Subcutaneous abdominal adipose tissue (tissue), 5 donors: ENCODE results near the gene NUP93.

Experiments
- H3K27ac ChIP-seq: one replicate; pipeline ENCODE4 v1.7.0; 2013; ENCODE audit warnings: low read depth, mild to moderate bottlenecking, inconsistent platforms, low read length, moderate library complexity
- H3K27me3 ChIP-seq, 5 donors: one replicate each; pipeline ENCODE4 v1.7.0; 2013; ENCODE audit warnings: low read length in 5 of 5, inconsistent platforms in 1 of 5; ENCODE audit not compliant: control insufficient read depth in 5 of 5, insufficient read depth in 4 of 5
- H3K36me3 ChIP-seq, 5 donors: one replicate each; pipeline ENCODE4 v1.7.0; 2013; ENCODE audit warnings: low read length in 5 of 5; ENCODE audit not compliant: control insufficient read depth in 5 of 5, insufficient read depth in 5 of 5
- H3K4me1 ChIP-seq, 5 donors: one replicate each; pipeline ENCODE4 v1.7.0; 2013; ENCODE audit warnings: low read length in 5 of 5, mild to moderate bottlenecking in 3 of 5, moderate library complexity in 1 of 5; ENCODE audit not compliant: control insufficient read depth in 5 of 5, insufficient read depth in 5 of 5
- H3K4me3 ChIP-seq, 5 donors: one replicate each; pipeline ENCODE4 v1.7.0; 2013; ENCODE audit warnings: low read length in 5 of 5, low read depth in 1 of 5
- H3K9ac ChIP-seq, 5 donors: one replicate each; pipeline ENCODE4 v1.7.0; 2013; ENCODE audit warnings: low read length in 5 of 5, mild to moderate bottlenecking in 4 of 5, moderate library complexity in 3 of 5
- H3K9me3 ChIP-seq, 5 donors: one replicate each; pipeline ENCODE4 v1.7.0; 2013; ENCODE audit warnings: low read length in 5 of 5; ENCODE audit not compliant: control insufficient read depth in 5 of 5
- donor health status: healthy.
- donor health status: healthy.
- donor health status: healthy.
- donor health status: healthy.
- donor health status: healthy.

NUP93 gene

GRCh38 chr16:56869513-56870275 lies 139.8 kb downstream of the NUP93 start:
- H3K27ac ChIP-seq = no peak overlapping the region
- no peaks in the 10 kb centered on the region for H3K36me3 ChIP-seq
- H3K4me3 ChIP-seq = no peak overlapping the region
- no peak overlapping the region for H3K9ac ChIP-seq
- H3K27me3 ChIP-seq = no peaks in the 10 kb centered on the region
- H3K4me1 ChIP-seq = peaks cover 1 to 19% (median 8%) of the 10 kb centered on the region in 5 donors
- H3K9me3 ChIP-seq = no peaks in the 10 kb centered on the region

DNA sequence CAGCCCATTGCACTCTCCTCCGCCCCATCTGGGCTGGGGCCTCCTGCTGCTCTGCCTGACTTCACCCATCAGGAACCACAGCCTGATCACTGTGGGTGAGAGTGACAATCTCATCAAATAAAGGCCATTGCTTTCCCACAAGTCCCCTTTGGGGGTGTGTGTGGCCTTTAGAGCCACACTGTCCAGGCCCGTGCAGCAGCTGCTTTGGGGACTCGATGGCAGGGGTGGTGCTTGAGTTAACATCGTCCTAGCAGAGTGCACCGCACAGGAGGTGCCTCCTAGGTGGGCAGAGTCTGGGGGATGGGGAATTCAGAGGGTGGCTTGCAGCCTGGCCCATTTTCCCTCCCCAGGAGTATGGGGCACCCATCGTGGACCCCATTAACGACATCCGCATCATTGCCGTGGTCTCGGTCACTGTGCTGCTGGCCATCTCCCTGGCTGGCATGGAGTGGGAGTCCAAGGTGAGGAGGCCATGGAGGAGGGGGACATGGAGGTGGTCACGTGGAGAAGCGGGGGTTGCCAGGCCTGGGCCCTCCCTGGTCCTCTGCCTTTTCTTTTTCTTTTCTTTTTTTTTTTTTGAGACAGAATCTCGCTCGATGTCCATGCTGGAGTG lies 140.5 kb downstream of the NUP93 start:
- Histone ChIP-seq H3K4me3 (no peak overlapping the region), H3K9me3 (no peaks in the 10 kb centered on the region), H3K36me3 (no peaks in the 10 kb centered on the region), H3K27me3 (no peaks in the 10 kb centered on the region), H3K27ac (no peak overlapping the region), H3K9ac (no peak overlapping the region), H3K4me1 (peaks cover 1 to 19% (median 8%) of the 10 kb centered on the region in 5 donors)

GRCh38 chr16:56871172-56871593 lies 141.3 kb downstream of the NUP93 start:
- H3K9me3 ChIP-seq = no peaks in the 10 kb centered on the region
- no peak overlapping the region for H3K27ac ChIP-seq
- H3K4me1 ChIP-seq = peaks cover 1 to 19% (median 8%) of the 10 kb centered on the region in 5 donors

GRCh38 chr16:56872863-56873391 lies 143.0 kb downstream of the NUP93 start:
- Histone ChIP-seq H3K27me3 (no peaks in the 10 kb centered on the region), H3K4me1 (peaks cover 0 to 9% (median 3%) of the 10 kb centered on the region in 5 donors), H3K4me3 (no peak overlapping the region), H3K9ac (no peak overlapping the region), H3K36me3 (no peaks in the 10 kb centered on the region), H3K9me3 (no peaks in the 10 kb centered on the region), H3K27ac (no peak overlapping the region)

More at GRCh38 chr16:56871172-56871593, 141.3 kb downstream of the NUP93 start:
- H3K27me3 ChIP-seq = no peaks in the 10 kb centered on the region
- no peak overlapping the region for H3K4me3 ChIP-seq
- H3K36me3 ChIP-seq = no peaks in the 10 kb centered on the region
- H3K9ac ChIP-seq = no peak overlapping the region

GRCh38 chr16:56874800-56875199 lies 144.9 kb downstream of the NUP93 start:
- no peak overlapping the region for H3K4me3 ChIP-seq
- H3K27me3 ChIP-seq = no peaks in the 10 kb centered on the region
- peaks cover 0 to 9% (median 3%) of the 10 kb centered on the region in 5 donors for H3K4me1 ChIP-seq
- H3K9ac ChIP-seq = no peak overlapping the region
- no peak overlapping the region for H3K27ac ChIP-seq
- no peaks in the 10 kb centered on the region for H3K9me3 ChIP-seq
- no peaks in the 10 kb centered on the region for H3K36me3 ChIP-seq

DNA sequence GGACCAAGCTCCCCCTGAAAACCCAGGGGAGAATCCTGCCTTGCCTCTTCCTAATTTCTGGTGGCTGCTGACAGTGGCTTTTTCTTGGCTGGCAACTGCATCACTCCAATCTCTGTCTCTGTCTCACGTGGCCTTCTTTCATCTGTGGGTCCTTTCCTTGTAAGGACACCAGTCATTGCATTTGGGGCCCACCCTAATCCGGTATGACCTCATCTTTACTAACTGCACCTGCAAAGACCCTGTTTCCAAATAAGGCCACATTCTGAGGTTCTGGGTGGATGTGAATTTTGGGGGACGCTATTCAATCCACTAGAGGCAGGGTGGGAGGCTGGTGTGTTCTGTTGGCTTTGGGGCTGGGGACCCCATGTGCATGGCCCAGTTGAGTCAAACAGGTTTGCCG lies 146.1 kb downstream of the NUP93 start:
- Histone ChIP-seq H3K9ac (no peak overlapping the region), H3K4me1 (peaks cover 0 to 9% (median 3%) of the 10 kb centered on the region in 5 donors), H3K27ac (no peak overlapping the region), H3K36me3 (no peaks in the 10 kb centered on the region), H3K4me3 (no peak overlapping the region), H3K9me3 (no peaks in the 10 kb centered on the region), H3K27me3 (peaks cover 0 to 4% (median 0%) of the 10 kb centered on the region in 5 donors)

DNA sequence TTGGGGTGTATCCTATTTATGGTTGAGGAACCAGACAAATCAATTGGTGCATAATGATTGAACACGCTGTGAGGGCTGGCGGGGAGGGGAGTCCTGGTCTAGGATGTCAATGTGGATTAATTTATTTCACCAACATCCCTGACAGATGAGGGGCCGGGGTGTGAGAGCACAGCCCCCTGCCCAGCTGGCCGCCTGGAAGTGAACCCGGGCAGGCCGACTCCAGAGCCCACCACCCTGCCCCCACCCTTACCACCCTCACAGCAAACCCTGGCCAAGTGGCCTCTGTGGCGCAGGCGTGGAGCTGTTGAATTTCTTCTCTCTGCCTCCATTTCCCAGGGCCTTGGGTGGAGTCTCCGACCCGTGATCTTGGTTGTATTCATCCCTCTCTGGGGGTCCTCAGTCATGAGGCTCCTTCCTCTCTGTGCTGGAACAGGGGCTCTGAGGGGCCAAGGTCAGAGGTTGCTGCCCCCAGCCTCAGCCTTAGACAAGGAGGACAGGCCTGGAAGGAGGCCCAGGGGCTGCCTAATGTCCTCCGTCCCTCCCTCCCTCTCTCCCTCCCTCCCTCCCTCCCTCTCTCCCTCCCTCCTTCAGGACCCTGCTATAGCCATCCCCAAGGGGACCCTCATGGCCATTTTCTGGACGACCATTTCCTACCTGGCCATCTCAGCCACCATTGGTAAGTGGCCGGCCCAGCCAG lies 147.7 kb downstream of the NUP93 start:
- no peak overlapping the region for H3K9ac ChIP-seq
- H3K9me3 ChIP-seq = no peaks in the 10 kb centered on the region
- H3K27me3 ChIP-seq = peaks cover 0 to 4% (median 0%) of the 10 kb centered on the region in 5 donors
- H3K27ac ChIP-seq = no peak overlapping the region
- no peak overlapping the region for H3K4me3 ChIP-seq
- H3K4me1 ChIP-seq = peaks cover 0 to 5% (median 0%) of the 10 kb centered on the region in 5 donors
- no peaks in the 10 kb centered on the region for H3K36me3 ChIP-seq

GRCh38 chr16:56878282-56878854 lies 148.4 kb downstream of the NUP93 start:
- Histone ChIP-seq H3K4me3 (no peak overlapping the region), H3K9ac (no peak overlapping the region), H3K27ac (no peak overlapping the region), H3K36me3 (no peaks in the 10 kb centered on the region), H3K9me3 (no peaks in the 10 kb centered on the region), H3K4me1 (no peaks in the 10 kb centered on the region), H3K27me3 (peaks cover 0 to 4% (median 0%) of the 10 kb centered on the region in 5 donors)

DNA sequence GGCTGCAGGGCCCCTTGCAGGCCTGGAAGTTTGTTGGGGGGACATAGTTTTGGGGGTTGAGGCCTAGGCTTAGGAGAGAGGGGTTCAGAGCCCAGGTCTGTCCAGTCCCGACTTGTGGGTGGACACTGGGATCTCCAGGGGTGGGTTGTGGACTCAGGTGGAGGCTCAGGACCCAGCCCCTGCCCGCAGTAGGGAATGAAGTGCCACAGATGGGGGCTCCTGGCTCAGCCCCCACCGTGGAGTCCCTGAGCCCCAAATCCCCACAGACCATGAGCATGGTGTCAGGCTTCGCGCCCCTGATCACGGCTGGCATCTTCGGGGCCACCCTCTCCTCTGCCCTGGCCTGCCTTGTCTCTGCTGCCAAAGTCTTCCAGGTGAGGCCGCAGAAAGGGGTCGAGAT lies 149.3 kb downstream of the NUP93 start:
- H3K4me3 ChIP-seq = no peak overlapping the region
- H3K9me3 ChIP-seq = no peaks in the 10 kb centered on the region
- no peak overlapping the region for H3K9ac ChIP-seq
- peaks cover 0 to 2% (median 0%) of the 10 kb centered on the region in 5 donors for H3K4me1 ChIP-seq
- peaks cover 0 to 4% (median 0%) of the 10 kb centered on the region in 5 donors for H3K27me3 ChIP-seq
- no peak overlapping the region for H3K27ac ChIP-seq
- H3K36me3 ChIP-seq = no peaks in the 10 kb centered on the region
